ENCODE measurements around the gene ABCC2.
"Not testable (repeated sequence)": the region's sequence is repeated elsewhere in the genome, so short reads cannot be mapped to it uniquely, and the experiment has no call there.

ABCC2 gene

DNA sequence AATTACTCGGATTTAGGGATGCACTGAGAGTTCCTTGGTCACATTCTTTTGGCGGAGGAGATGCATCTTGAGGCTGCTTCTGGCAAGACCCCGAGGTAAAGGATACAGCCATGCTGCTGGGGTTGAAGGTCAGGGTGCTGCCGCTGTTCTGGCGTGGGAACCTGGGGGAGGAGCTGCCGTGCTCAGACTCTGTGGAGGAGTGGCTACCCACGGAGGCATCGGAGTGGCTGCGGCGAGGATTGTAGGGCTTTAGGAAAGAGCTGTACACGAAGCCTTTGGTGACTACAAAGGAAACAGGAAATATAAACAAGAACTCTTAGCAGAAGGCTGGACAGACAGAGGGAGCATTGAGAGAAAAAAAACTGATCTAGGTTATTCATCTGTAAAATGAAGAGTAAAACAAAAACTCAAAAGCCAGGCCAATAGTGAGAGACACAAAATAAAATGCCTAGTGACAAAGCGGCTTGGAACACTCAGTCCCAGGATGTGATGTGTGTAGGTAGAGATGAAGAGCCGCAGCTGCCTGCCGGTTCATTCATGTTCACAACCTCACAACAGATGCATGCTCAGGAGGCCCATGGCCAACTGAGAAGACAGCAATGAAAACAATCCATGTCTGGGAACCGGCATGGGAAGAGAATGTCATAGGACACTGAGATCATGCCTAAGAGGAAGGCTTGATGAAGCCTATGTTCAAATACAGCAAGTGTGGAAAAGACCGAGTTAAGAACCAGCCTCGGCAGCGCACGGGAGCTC is 97.8 kb downstream of the ABCC2 start:
- Histone ChIP-seq H3K4me1 (ENCODE audit: insufficient read depth, insufficient read length) (no peaks in the 10 kb centered on the region), H3K9ac (ENCODE audit: insufficient read length, low read depth) (no peak overlapping the region), H3K9me3 (ENCODE audit: insufficient read depth, low read length) (no peaks in the 10 kb centered on the region), H3K4me3 (ENCODE audit: insufficient read length, low read depth) (no peak overlapping the region), H3K36me3 (ENCODE audit: insufficient read depth, insufficient read length, low read length) (peaks cover 92% of the 10 kb centered on the region), H3K27me3 (ENCODE audit: insufficient read depth, insufficient read length) (no peaks in the 10 kb centered on the region)
- TF ChIP-seq ZNF274 (IDR thresholded peaks at IDR 0.05; ENCODE audit: low read depth, low read length) (no peak), YY1 (IDR thresholded peaks at IDR 0.05; ENCODE audit: insufficient read depth, insufficient read length) (no peak), SUZ12 (IDR thresholded peaks at IDR 0.05; ENCODE audit: extremely low read depth, insufficient read depth, insufficient read length) (no peak)
- no peak for DNase-seq (ENCODE audit: low read depth, low spot score)

DNA sequence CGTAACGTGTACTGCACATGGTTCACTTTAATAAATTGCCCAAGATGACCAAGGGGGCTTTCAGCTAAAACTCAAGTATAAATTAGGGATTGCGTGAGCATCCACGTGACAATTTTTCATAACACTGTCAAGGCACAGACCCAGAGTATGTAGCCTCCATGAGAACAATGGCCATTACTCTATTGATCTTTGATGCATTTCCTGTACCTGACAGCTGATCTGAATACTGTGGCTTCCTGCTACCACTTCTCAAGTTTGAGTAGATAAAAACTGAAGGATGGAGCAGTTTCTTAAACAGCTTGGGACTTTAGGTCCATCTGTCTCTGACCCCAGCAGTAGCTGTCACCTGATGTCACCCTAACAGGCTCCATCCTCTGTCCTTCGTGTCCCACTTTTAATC is 98.9 kb downstream of the ABCC2 start:
- H3K4me3 ChIP-seq (ENCODE audit: insufficient read length, low read depth): no peak overlapping the region
- H3K9ac ChIP-seq (ENCODE audit: insufficient read length, low read depth): no peak overlapping the region
- DNase-seq (ENCODE audit: low read depth, low spot score): no peak
- no peaks in the 10 kb centered on the region for H3K4me1 ChIP-seq (ENCODE audit: insufficient read depth, insufficient read length)
- TF ChIP-seq SUZ12 (IDR thresholded peaks at IDR 0.05; ENCODE audit: extremely low read depth, insufficient read depth, insufficient read length): no peak
- no peak for TF ChIP-seq ZNF274 (IDR thresholded peaks at IDR 0.05; ENCODE audit: low read depth, low read length)
- no peak for TF ChIP-seq YY1 (IDR thresholded peaks at IDR 0.05; ENCODE audit: insufficient read depth, insufficient read length)
- H3K36me3 ChIP-seq (ENCODE audit: insufficient read depth, insufficient read length, low read length): peaks cover 93% of the 10 kb centered on the region
- H3K9me3 ChIP-seq (ENCODE audit: insufficient read depth, low read length): no peaks in the 10 kb centered on the region
- H3K27me3 ChIP-seq (ENCODE audit: insufficient read depth, insufficient read length): no peaks in the 10 kb centered on the region

DNA sequence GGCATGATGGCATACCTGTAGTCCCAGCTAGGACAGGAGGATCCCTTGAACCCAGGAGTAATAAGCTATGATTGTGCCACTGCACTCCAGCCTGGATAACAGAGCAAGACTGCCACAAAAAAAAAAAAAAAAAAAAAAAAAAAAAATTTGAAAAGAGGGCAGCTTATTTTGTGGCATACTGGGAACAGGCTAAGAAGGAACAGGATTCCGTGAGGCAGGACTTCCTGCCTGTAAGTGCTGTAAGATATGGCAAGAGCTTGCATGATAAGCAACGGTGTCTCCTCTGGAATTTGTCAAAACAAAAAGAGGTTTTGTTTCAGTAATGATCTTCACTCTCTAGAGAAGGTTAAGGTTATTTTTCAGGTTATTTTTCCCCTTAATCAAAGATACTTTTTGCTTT is 101.1 kb downstream of the ABCC2 start:
- TF ChIP-seq YY1 (IDR thresholded peaks at IDR 0.05; ENCODE audit: insufficient read depth, insufficient read length) (no peak), SUZ12 (IDR thresholded peaks at IDR 0.05; ENCODE audit: extremely low read depth, insufficient read depth, insufficient read length) (no peak), ZNF274 (IDR thresholded peaks at IDR 0.05; ENCODE audit: low read depth, low read length) (no peak)
- no peaks in the 10 kb centered on the region for H3K9me3 ChIP-seq (ENCODE audit: insufficient read depth, low read length)
- no peak overlapping the region for H3K9ac ChIP-seq (ENCODE audit: insufficient read length, low read depth)
- H3K27me3 ChIP-seq (ENCODE audit: insufficient read depth, insufficient read length): no peaks in the 10 kb centered on the region
- H3K36me3 ChIP-seq (ENCODE audit: insufficient read depth, insufficient read length, low read length): peaks cover 83% of the 10 kb centered on the region
- H3K4me1 ChIP-seq (ENCODE audit: insufficient read depth, insufficient read length): no peaks in the 10 kb centered on the region
- no peak overlapping the region for H3K4me3 ChIP-seq (ENCODE audit: insufficient read length, low read depth)
- no peak for DNase-seq (ENCODE audit: low read depth, low spot score)

DNA sequence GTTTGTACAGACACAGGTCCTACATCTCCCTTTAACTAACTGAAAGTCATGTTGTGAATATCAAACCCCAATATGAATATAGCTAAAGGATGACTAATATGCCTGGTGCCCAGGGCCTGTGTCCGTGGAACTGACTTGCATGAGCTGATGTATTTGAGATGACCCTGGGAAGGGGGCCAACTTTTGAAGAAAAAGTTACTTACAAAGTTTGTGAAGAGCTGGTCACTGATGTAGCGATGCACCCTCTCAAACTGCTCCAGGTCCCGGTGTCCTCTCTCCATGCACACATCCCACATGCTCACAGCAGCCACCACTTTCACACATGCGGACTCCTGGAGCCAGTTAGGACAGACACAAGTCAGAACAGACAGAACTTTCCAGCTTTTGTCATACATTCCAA is 106.2 kb downstream of the ABCC2 start:
- Histone ChIP-seq H3K27me3 (ENCODE audit: insufficient read depth, insufficient read length) (no peaks in the 10 kb centered on the region), H3K9ac (ENCODE audit: insufficient read length, low read depth) (no peak overlapping the region), H3K4me1 (ENCODE audit: insufficient read depth, insufficient read length) (no peaks in the 10 kb centered on the region), H3K36me3 (ENCODE audit: insufficient read depth, insufficient read length, low read length) (peaks cover 70% of the 10 kb centered on the region), H3K4me3 (ENCODE audit: insufficient read length, low read depth) (no peak overlapping the region), H3K9me3 (ENCODE audit: insufficient read depth, low read length) (peaks cover 10% of the 10 kb centered on the region; the same call in 1 of the 2 replicates)
- no peak for DNase-seq (ENCODE audit: low read depth, low spot score)
- TF ChIP-seq SUZ12 (IDR thresholded peaks at IDR 0.05; ENCODE audit: extremely low read depth, insufficient read depth, insufficient read length) (no peak), YY1 (IDR thresholded peaks at IDR 0.05; ENCODE audit: insufficient read depth, insufficient read length) (no peak), ZNF274 (IDR thresholded peaks at IDR 0.05; ENCODE audit: low read depth, low read length) (no peak)

- TF ChIP-seq YY1 (IDR thresholded peaks at IDR 0.05; ENCODE audit: insufficient read depth, insufficient read length): no peak
- TF ChIP-seq ZNF274 (IDR thresholded peaks at IDR 0.05; ENCODE audit: low read depth, low read length): no peak
- no peak for TF ChIP-seq SUZ12 (IDR thresholded peaks at IDR 0.05; ENCODE audit: extremely low read depth, insufficient read depth, insufficient read length)
Measured at GRCh38 chr10:99894613-99895012, 112.2 kb downstream of the ABCC2 start.

GRCh38 chr10:99895066-99895465 is 112.6 kb downstream of the ABCC2 start:
- not testable (repeated sequence) for H3K9ac ChIP-seq (ENCODE audit: insufficient read length, low read depth); H3K4me1 ChIP-seq (ENCODE audit: insufficient read depth, insufficient read length); DNase-seq (ENCODE audit: low read depth, low spot score); H3K4me3 ChIP-seq (ENCODE audit: insufficient read length, low read depth); H3K27me3 ChIP-seq (ENCODE audit: insufficient read depth, insufficient read length)
- Histone ChIP-seq H3K36me3 (ENCODE audit: insufficient read depth, insufficient read length, low read length) (peaks cover 78% of the 10 kb centered on the region), H3K9me3 (ENCODE audit: insufficient read depth, low read length) (peaks cover 11% of the 10 kb centered on the region; the same call in 1 of the 2 replicates)

More at GRCh38 chr10:99894613-99895012, 112.2 kb downstream of the ABCC2 start:
- no peak for DNase-seq (ENCODE audit: low read depth, low spot score)
- Histone ChIP-seq H3K4me3 (ENCODE audit: insufficient read length, low read depth) (no peak overlapping the region), H3K9me3 (ENCODE audit: insufficient read depth, low read length) (peaks cover 11% of the 10 kb centered on the region; the same call in 1 of the 2 replicates), H3K4me1 (ENCODE audit: insufficient read depth, insufficient read length) (no peaks in the 10 kb centered on the region), H3K9ac (ENCODE audit: insufficient read length, low read depth) (no peak overlapping the region), H3K36me3 (ENCODE audit: insufficient read depth, insufficient read length, low read length) (peaks cover 78% of the 10 kb centered on the region), H3K27me3 (ENCODE audit: insufficient read depth, insufficient read length) (no peaks in the 10 kb centered on the region)

- TF ChIP-seq SUZ12 (IDR thresholded peaks at IDR 0.05; ENCODE audit: extremely low read depth, insufficient read depth, insufficient read length) (no peak), ZNF274 (IDR thresholded peaks at IDR 0.05; ENCODE audit: low read depth, low read length) (no peak), YY1 (IDR thresholded peaks at IDR 0.05; ENCODE audit: insufficient read depth, insufficient read length) (no peak)
- H3K36me3 ChIP-seq (ENCODE audit: insufficient read depth, insufficient read length, low read length): peaks cover 75% of the 10 kb centered on the region
- no peaks in the 10 kb centered on the region for H3K4me1 ChIP-seq (ENCODE audit: insufficient read depth, insufficient read length)
- peaks cover 11% of the 10 kb centered on the region; the same call in 1 of the 2 replicates for H3K9me3 ChIP-seq (ENCODE audit: insufficient read depth, low read length)
- no peaks in the 10 kb centered on the region for H3K27me3 ChIP-seq (ENCODE audit: insufficient read depth, insufficient read length)
- H3K4me3 ChIP-seq (ENCODE audit: insufficient read length, low read depth): no peak overlapping the region
- no peak for DNase-seq (ENCODE audit: low read depth, low spot score)
- H3K9ac ChIP-seq (ENCODE audit: insufficient read length, low read depth): no peak overlapping the region
Measured at GRCh38 chr10:99895867-99896266, 113.4 kb downstream of the ABCC2 start.

Measured in NT2/D1 (cell line).